IPS-18a (cell line): ENCODE data around the gene RPL37A.

ENCODE experiments used
- H3K27ac ChIP-seq: one replicate; pipeline ENCODE4 v1.5.1; 2013; ENCODE audit warnings: low read length
- H3K27me3 ChIP-seq: one replicate; pipeline ENCODE4 v1.6.1; 2013; ENCODE audit warnings: mild to moderate bottlenecking, low read length; ENCODE audit not compliant: control insufficient read depth, insufficient read depth
- H3K36me3 ChIP-seq: one replicate; pipeline ENCODE4 v1.6.1; 2013; ENCODE audit warnings: low read depth, low read length; ENCODE audit not compliant: control insufficient read depth
- H3K4me1 ChIP-seq: one replicate; pipeline ENCODE4 v1.6.1; 2013; ENCODE audit warnings: low read depth, low read length; ENCODE audit not compliant: control insufficient read depth
- H3K4me3 ChIP-seq: one replicate; pipeline ENCODE4 v1.5.1; 2013; ENCODE audit warnings: low read length
- H3K9ac ChIP-seq: one replicate; pipeline ENCODE4 v1.6.1; 2013; ENCODE audit warnings: mild to moderate bottlenecking, low read length, moderate library complexity
- H3K9me3 ChIP-seq: one replicate; pipeline ENCODE4 v1.6.1; 2013; ENCODE audit warnings: low read depth, low read length; ENCODE audit not compliant: control insufficient read depth

Gene RPL37A

DNA sequence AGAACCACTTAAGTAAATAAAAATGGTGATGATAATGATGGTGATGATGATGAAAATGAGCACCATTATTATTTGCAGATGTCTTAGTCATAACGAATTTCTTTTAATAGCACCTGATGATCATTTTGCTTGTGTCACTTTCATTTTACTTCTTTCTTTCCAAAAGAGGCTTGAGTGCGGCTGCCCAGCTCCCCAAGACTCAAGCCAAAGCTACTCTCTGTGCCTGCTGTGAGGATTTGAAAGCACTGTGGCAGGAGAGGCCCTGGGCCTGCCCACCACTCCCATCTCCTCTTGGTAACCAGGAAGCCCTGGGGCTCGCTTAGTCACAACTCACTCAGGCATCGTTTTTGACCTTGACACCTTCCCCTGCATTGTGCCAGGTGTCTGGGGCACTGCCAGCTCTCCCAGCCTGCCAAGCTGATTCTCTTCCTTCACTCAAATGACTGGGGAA lies 41.2 kb downstream of the RPL37A start:
- H3K27ac ChIP-seq, result no peak overlapping the region
- no peaks in the 10 kb centered on the region for H3K27me3 ChIP-seq
- H3K36me3 ChIP-seq, result no peaks in the 10 kb centered on the region
- H3K9ac ChIP-seq, result no peak overlapping the region
- no peaks in the 10 kb centered on the region for H3K4me1 ChIP-seq
- H3K9me3 ChIP-seq, result no peaks in the 10 kb centered on the region
- H3K4me3 ChIP-seq, result no peak overlapping the region

- no peaks in the 10 kb centered on the region for H3K9me3 ChIP-seq
- no peaks in the 10 kb centered on the region for H3K36me3 ChIP-seq
- H3K4me3 ChIP-seq, result no peak overlapping the region
- H3K27me3 ChIP-seq, result no peaks in the 10 kb centered on the region
- no peak overlapping the region for H3K9ac ChIP-seq
- no peaks in the 10 kb centered on the region for H3K4me1 ChIP-seq
- no peak overlapping the region for H3K27ac ChIP-seq
Observed at GRCh38 chr2:216540920-216541319, 42.3 kb downstream of the RPL37A start.

DNA sequence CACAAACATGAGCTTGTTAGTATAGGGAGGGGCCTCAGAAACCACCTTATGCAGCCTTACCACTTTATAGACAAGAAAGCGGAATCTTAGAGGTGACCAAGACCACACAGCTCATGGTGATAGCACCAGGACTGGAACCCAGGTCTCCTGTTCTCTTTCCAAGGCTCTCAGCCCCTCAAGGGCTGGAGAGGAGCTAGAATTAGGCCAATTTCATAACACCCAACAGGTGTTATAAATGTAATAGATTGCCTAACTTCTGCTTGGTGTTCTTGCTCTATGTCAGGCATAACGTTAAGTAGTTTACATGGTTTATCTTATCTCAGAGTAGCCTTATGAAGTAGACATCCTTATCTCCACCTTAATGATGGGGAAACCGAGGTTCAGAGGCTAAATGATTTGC lies 42.9 kb downstream of the RPL37A start:
- H3K4me1 ChIP-seq, result no peaks in the 10 kb centered on the region
- H3K4me3 ChIP-seq, result no peak overlapping the region
- no peak overlapping the region for H3K27ac ChIP-seq

GRCh38 chr2:216545359-216545758 lies 46.7 kb downstream of the RPL37A start:
- H3K27ac ChIP-seq, result no peak overlapping the region
- H3K9ac ChIP-seq, result no peak overlapping the region
- H3K4me3 ChIP-seq, result no peak overlapping the region
- H3K4me1 ChIP-seq, result peaks cover 4% of the 10 kb centered on the region
- H3K36me3 ChIP-seq, result no peaks in the 10 kb centered on the region
- H3K27me3 ChIP-seq, result no peaks in the 10 kb centered on the region
- no peaks in the 10 kb centered on the region for H3K9me3 ChIP-seq

More for the DNA sequence above, 42.9 kb downstream of the RPL37A start:
- Histone ChIP-seq H3K9me3 (no peaks in the 10 kb centered on the region), H3K9ac (no peak overlapping the region), H3K36me3 (no peaks in the 10 kb centered on the region), H3K27me3 (no peaks in the 10 kb centered on the region)

GRCh38 chr2:216546241-216546640 lies 47.6 kb downstream of the RPL37A start:
- H3K9me3 ChIP-seq, result no peaks in the 10 kb centered on the region

DNA sequence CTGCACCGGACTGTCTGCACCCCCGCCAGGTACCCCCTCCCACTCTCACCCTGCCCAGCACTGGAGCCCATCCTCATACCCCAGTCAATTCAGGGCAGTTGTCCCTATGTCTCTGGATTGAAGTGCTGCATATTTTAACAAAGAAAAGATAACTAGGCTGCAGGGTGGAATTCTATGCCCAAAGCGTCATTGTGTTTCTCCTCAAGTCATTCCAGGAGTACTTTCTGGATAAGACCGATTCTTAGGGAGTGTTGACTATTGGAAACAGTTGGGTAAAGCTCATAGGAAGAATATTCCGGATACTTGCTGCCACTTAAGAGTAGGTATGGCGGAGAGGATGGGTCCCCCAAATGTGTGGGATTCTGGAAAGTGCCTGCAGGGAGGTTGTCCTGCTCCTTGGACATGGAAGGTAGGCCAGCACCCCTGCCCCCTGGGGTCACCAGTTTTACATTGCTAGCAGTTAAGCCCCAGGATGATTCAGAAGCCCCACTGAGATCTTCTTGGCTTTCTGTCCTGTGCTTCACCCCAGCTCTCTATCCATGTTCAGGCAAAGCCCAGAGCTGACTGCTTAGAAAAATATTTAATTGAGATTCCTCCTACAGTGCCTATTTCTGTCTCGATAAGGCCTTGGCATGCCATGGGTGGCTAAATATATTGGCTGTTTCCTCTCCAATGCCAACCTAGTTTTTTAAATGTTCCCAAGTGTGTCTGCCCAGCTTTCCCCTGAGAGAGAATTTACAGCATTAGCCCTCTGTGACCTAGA lies 48.2 kb downstream of the RPL37A start:
- H3K27ac ChIP-seq, result no peak overlapping the region
- peaks cover 4% of the 10 kb centered on the region for H3K4me1 ChIP-seq
- no peaks in the 10 kb centered on the region for H3K27me3 ChIP-seq
- H3K36me3 ChIP-seq, result no peaks in the 10 kb centered on the region
- H3K4me3 ChIP-seq, result no peak overlapping the region
- no peak overlapping the region for H3K9ac ChIP-seq
- no peaks in the 10 kb centered on the region for H3K9me3 ChIP-seq

More at GRCh38 chr2:216546241-216546640, 47.6 kb downstream of the RPL37A start:
- Histone ChIP-seq H3K27ac (no peak overlapping the region), H3K4me3 (no peak overlapping the region), H3K36me3 (no peaks in the 10 kb centered on the region), H3K27me3 (no peaks in the 10 kb centered on the region), H3K9ac (no peak overlapping the region), H3K4me1 (peaks cover 4% of the 10 kb centered on the region)

DNA sequence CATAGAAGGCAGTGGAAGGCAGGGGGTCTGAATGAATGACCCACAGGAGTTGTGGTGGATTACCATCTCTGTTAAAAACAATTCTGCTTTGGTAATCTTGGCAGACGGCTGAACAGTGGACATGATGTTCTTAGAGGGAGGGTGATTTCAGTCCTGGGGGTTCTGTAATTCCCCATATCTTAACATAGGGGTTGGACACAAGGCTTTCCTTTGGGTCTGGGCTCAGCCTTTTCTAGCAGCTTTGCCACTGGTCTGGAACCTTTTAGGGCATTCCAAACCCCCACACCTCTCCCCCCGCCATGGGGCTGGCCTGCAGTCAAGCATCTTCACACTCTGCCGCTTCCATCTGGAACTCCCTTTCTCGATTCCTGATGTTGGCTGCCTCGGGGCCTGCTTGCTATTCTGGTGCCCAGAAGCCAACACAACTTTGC lies 50.3 kb downstream of the RPL37A start:
- Histone ChIP-seq H3K9me3 (no peaks in the 10 kb centered on the region), H3K27me3 (no peaks in the 10 kb centered on the region), H3K4me1 (peaks cover 12% of the 10 kb centered on the region), H3K4me3 (no peak overlapping the region), H3K27ac (no peak overlapping the region), H3K9ac (no peak overlapping the region), H3K36me3 (no peaks in the 10 kb centered on the region)

- Histone ChIP-seq H3K27ac (no peak overlapping the region), H3K9me3 (no peaks in the 10 kb centered on the region), H3K27me3 (no peaks in the 10 kb centered on the region), H3K36me3 (no peaks in the 10 kb centered on the region), H3K4me1 (peaks cover 12% of the 10 kb centered on the region), H3K9ac (no peak overlapping the region), H3K4me3 (no peak overlapping the region)
Observed at GRCh38 chr2:216549926-216550690, 51.5 kb downstream of the RPL37A start.

- no peaks in the 10 kb centered on the region for H3K9me3 ChIP-seq
- H3K27me3 ChIP-seq, result no peaks in the 10 kb centered on the region
- no peaks in the 10 kb centered on the region for H3K36me3 ChIP-seq
- no peak overlapping the region for H3K27ac ChIP-seq
- peaks cover 12% of the 10 kb centered on the region for H3K4me1 ChIP-seq
- no peak overlapping the region for H3K9ac ChIP-seq
- no peak overlapping the region for H3K4me3 ChIP-seq
Observed at GRCh38 chr2:216551234-216552068, 52.8 kb downstream of the RPL37A start.

- no peaks in the 10 kb centered on the region for H3K27me3 ChIP-seq
- no peak overlapping the region for H3K4me3 ChIP-seq
- H3K4me1 ChIP-seq, result peaks cover 21% of the 10 kb centered on the region
- no peaks in the 10 kb centered on the region for H3K36me3 ChIP-seq
- H3K9me3 ChIP-seq, result no peaks in the 10 kb centered on the region
- no peak overlapping the region for H3K27ac ChIP-seq
- no peak overlapping the region for H3K9ac ChIP-seq
Observed at GRCh38 chr2:216553093-216553478, 54.4 kb downstream of the RPL37A start.
